Measurements from ENCODE around the gene LTK. TPM values are rescaled to one million over a fixed set of nuclear protein-coding genes. Genes with fewer than 3 reads are reported as not detected.

Gene LTK
- 1 to 10 TPM; 5.2 to 5.5 TPM for total RNA-seq

GRCh38 chr15:41513506-41514227 lies at the start of gene LTK:
TSS of gene LTK (minus strand) at chr15:41513827. CDS start at chr15:41513709, 118 bp downstream.
- Mint-ChIP-seq H3K27me3 (peaks cover 36% of the 10 kb centered on the region), H3K27ac (no peak within 1 kb of the TSS), H3K4me3 (peak within 1 kb of the TSS; percentile 63), H3K9me3 (no peaks in the 10 kb centered on the region), H3K36me3 (ENCODE audit: low read depth) (peaks cover 5% of the 10 kb centered on the region), H3K4me1 (peaks cover 38% of the 10 kb centered on the region)
- CTCF ChIA-PET = interaction anchor here (0.9 to 1.6 kb wide), 2 partner anchors 48 to 261 kb away, joined by 3 to 5 read pairs; partner anchors contain the start of gene MAPKBP1
- peak; percentile 46 for DNase-seq
- POLR2A ChIA-PET = interaction anchor here (0.6 to 2.6 kb wide), 7 partner anchors 11 to 260 kb away, joined by 3 to 7 read pairs (median 4); partner anchors contain the start of genes ITPKA, MAPKBP1 and RPAP1

GRCh38 chr15:41562784-41563198 lies 49.2 kb upstream of the LTK start:
- POLR2A ChIA-PET = no interaction called here
- H3K27me3 Mint-ChIP-seq = peaks cover 29% of the 10 kb centered on the region
- peaks cover 11% of the 10 kb centered on the region for H3K4me1 Mint-ChIP-seq
- H3K9me3 Mint-ChIP-seq = no peaks in the 10 kb centered on the region
- no peak for DNase-seq
- no peak overlapping the region for H3K27ac Mint-ChIP-seq
- CTCF ChIA-PET = interaction anchor here (0.6 kb wide), 1 partner anchor 291 kb away, joined by 3 read pairs; no protein-coding TSS in a partner anchor
- H3K36me3 Mint-ChIP-seq (ENCODE audit: low read depth) = no peaks in the 10 kb centered on the region
- H3K4me3 Mint-ChIP-seq = no peak overlapping the region

- Mint-ChIP-seq H3K9me3 (no peaks in the 10 kb centered on the region), H3K4me3 (no peak overlapping the region), H3K4me1 (peaks cover 16% of the 10 kb centered on the region), H3K36me3 (ENCODE audit: low read depth) (no peaks in the 10 kb centered on the region), H3K27me3 (peaks cover 31% of the 10 kb centered on the region), H3K27ac (no peak overlapping the region)
- POLR2A ChIA-PET = no interaction called here
- CTCF ChIA-PET = interaction anchor here (0.6 to 1.0 kb wide), 2 partner anchors 291 to 342 kb away, joined by 3 read pairs; no protein-coding TSS in a partner anchor
- DNase-seq = no peak
These were observed 48.6 kb upstream of the LTK start for GRCh38 chr15:41562244-41562643.

- H3K4me1 Mint-ChIP-seq = peaks cover 18% of the 10 kb centered on the region
- H3K27ac Mint-ChIP-seq = no peak overlapping the region
- H3K27me3 Mint-ChIP-seq = peaks cover 33% of the 10 kb centered on the region
- H3K9me3 Mint-ChIP-seq = no peaks in the 10 kb centered on the region
- ChIA-PET CTCF (interaction anchor here (1.0 kb wide), 1 partner anchor 343 kb away, joined by 3 read pairs; no protein-coding TSS in a partner anchor), POLR2A (interaction anchor here (0.6 kb wide), 1 partner anchor 591 kb away, joined by 3 read pairs; no protein-coding TSS in a partner anchor)
- no peak for DNase-seq
- no peak overlapping the region for H3K4me3 Mint-ChIP-seq
- no peaks in the 10 kb centered on the region for H3K36me3 Mint-ChIP-seq (ENCODE audit: low read depth)
These were observed 48.1 kb upstream of the LTK start for GRCh38 chr15:41561777-41562145.

GRCh38 chr15:41561104-41561776 lies 47.6 kb upstream of the LTK start:
- H3K4me3 Mint-ChIP-seq = no peak overlapping the region
- H3K27me3 Mint-ChIP-seq = peaks cover 36% of the 10 kb centered on the region
- no peak for DNase-seq
- POLR2A ChIA-PET = interaction anchor here (0.6 kb wide), 1 partner anchor 591 kb away, joined by 3 read pairs; no protein-coding TSS in a partner anchor
- H3K9me3 Mint-ChIP-seq = no peaks in the 10 kb centered on the region
- CTCF ChIA-PET = interaction anchor here (1.0 kb wide), 1 partner anchor 343 kb away, joined by 3 read pairs; no protein-coding TSS in a partner anchor
- no peaks in the 10 kb centered on the region for H3K36me3 Mint-ChIP-seq (ENCODE audit: low read depth)
- H3K4me1 Mint-ChIP-seq = peaks cover 18% of the 10 kb centered on the region
- H3K27ac Mint-ChIP-seq = no peak overlapping the region

- ChIA-PET CTCF (no interaction called here), POLR2A (no interaction called here)
- Mint-ChIP-seq H3K27ac (no peak overlapping the region), H3K4me1 (peaks cover 18% of the 10 kb centered on the region), H3K4me3 (peak overlapping the region; percentile 34), H3K9me3 (no peaks in the 10 kb centered on the region), H3K27me3 (peaks cover 40% of the 10 kb centered on the region), H3K36me3 (ENCODE audit: low read depth) (no peaks in the 10 kb centered on the region)
- no peak for DNase-seq
These were observed 46.9 kb upstream of the LTK start for GRCh38 chr15:41560572-41560874.

- Mint-ChIP-seq H3K4me3 (peak overlapping the region; percentile 70), H3K27me3 (peaks cover 44% of the 10 kb centered on the region), H3K27ac (no peak overlapping the region), H3K9me3 (no peaks in the 10 kb centered on the region), H3K36me3 (ENCODE audit: low read depth) (no peaks in the 10 kb centered on the region), H3K4me1 (peaks cover 25% of the 10 kb centered on the region)
- DNase-seq = no peak
- CTCF ChIA-PET = no interaction called here
- POLR2A ChIA-PET = interaction anchor here (2.9 kb wide), 1 partner anchor 15 kb away, joined by 12 read pairs; the partner anchor contains the start of gene RPAP1
These were observed 45.7 kb upstream of the LTK start for GRCh38 chr15:41559239-41559782.

- ChIA-PET POLR2A (interaction anchor here (0.7 to 2.9 kb wide), 3 partner anchors 8 to 137 kb away, joined by 3 to 12 read pairs (median 4); partner anchors contain the start of gene RPAP1), CTCF (interaction anchor here (0.7 to 2.3 kb wide), 17 partner anchors 10 to 576 kb away, joined by 3 to 16 read pairs (median 4); partner anchors contain the start of genes MAPKBP1 and RPAP1)
- H3K9me3 Mint-ChIP-seq = no peaks in the 10 kb centered on the region
- peak within 1 kb of the TSS; percentile 68 for H3K27ac Mint-ChIP-seq
- H3K4me3 Mint-ChIP-seq = peak within 1 kb of the TSS; percentile 74
- no peaks in the 10 kb centered on the region for H3K36me3 Mint-ChIP-seq (ENCODE audit: low read depth)
- H3K27me3 Mint-ChIP-seq = peaks cover 43% of the 10 kb centered on the region
- DNase-seq = peak; percentile 72
- peaks cover 27% of the 10 kb centered on the region for H3K4me1 Mint-ChIP-seq
These were observed 45.0 kb upstream of the LTK start, which contains the start of gene TYRO3 for GRCh38 chr15:41558400-41559238. TSS of gene TYRO3 (plus strand) at chr15:41559212. CDS start at chr15:41559258, 46 bp downstream.

- H3K27ac Mint-ChIP-seq = peak overlapping the region; percentile 68
- peak; percentile 77 for DNase-seq
- peaks cover 38% of the 10 kb centered on the region for H3K27me3 Mint-ChIP-seq
- H3K4me3 Mint-ChIP-seq = peak overlapping the region; percentile 74
- ChIA-PET POLR2A (interaction anchor here (0.7 to 2.9 kb wide), 3 partner anchors 9 to 138 kb away, joined by 3 to 12 read pairs (median 4); partner anchors contain the start of gene RPAP1), CTCF (interaction anchor here (0.7 to 2.3 kb wide), 18 partner anchors 10 to 577 kb away, joined by 3 to 16 read pairs (median 4); partner anchors contain the start of genes MAPKBP1, MGA and RPAP1)
- peaks cover 27% of the 10 kb centered on the region for H3K4me1 Mint-ChIP-seq
- no peaks in the 10 kb centered on the region for H3K36me3 Mint-ChIP-seq (ENCODE audit: low read depth)
- no peaks in the 10 kb centered on the region for H3K9me3 Mint-ChIP-seq
These were observed 44.2 kb upstream of the LTK start for GRCh38 chr15:41557673-41558399.

- Mint-ChIP-seq H3K27me3 (peaks cover 36% of the 10 kb centered on the region), H3K4me1 (peaks cover 27% of the 10 kb centered on the region), H3K36me3 (ENCODE audit: low read depth) (no peaks in the 10 kb centered on the region), H3K27ac (no peak overlapping the region), H3K4me3 (no peak overlapping the region), H3K9me3 (no peaks in the 10 kb centered on the region)
- no peak for DNase-seq
- POLR2A ChIA-PET = interaction anchor here (2.9 kb wide), 1 partner anchor 12 kb away, joined by 12 read pairs; the partner anchor contains the start of gene RPAP1
- CTCF ChIA-PET = interaction anchor here (1.7 to 2.3 kb wide), 3 partner anchors 12 to 255 kb away, joined by 5 to 16 read pairs (median 9); partner anchors contain the start of gene MAPKBP1
These were observed 43.0 kb upstream of the LTK start for GRCh38 chr15:41556677-41557076.

- Mint-ChIP-seq H3K4me1 (peaks cover 27% of the 10 kb centered on the region), H3K4me3 (no peak overlapping the region), H3K27ac (no peak overlapping the region), H3K9me3 (no peaks in the 10 kb centered on the region), H3K27me3 (peaks cover 27% of the 10 kb centered on the region), H3K36me3 (ENCODE audit: low read depth) (no peaks in the 10 kb centered on the region)
- POLR2A ChIA-PET = no interaction called here
- CTCF ChIA-PET = interaction anchor here (0.6 to 1.5 kb wide), 3 partner anchors 9 to 307 kb away, joined by 3 read pairs; partner anchors contain the start of gene RPAP1
- no peak for DNase-seq
These were observed 41.3 kb upstream of the LTK start for GRCh38 chr15:41554915-41555314.
